SH-SY5Y (cell line): ENCODE results near the gene FADS1.

Experiments
- GATA2 ChIP-seq: IDR thresholded peaks from 2 replicates; pipeline ENCODE4 v1.6.1; 2011; ENCODE audit warnings: mild to moderate bottlenecking, low read depth, low read length
- GATA3 ChIP-seq: IDR thresholded peaks from 2 replicates; pipeline ENCODE4 v1.6.1; 2011; ENCODE audit warnings: low read depth, mild to moderate bottlenecking, low read length, moderate library complexity

DNA sequence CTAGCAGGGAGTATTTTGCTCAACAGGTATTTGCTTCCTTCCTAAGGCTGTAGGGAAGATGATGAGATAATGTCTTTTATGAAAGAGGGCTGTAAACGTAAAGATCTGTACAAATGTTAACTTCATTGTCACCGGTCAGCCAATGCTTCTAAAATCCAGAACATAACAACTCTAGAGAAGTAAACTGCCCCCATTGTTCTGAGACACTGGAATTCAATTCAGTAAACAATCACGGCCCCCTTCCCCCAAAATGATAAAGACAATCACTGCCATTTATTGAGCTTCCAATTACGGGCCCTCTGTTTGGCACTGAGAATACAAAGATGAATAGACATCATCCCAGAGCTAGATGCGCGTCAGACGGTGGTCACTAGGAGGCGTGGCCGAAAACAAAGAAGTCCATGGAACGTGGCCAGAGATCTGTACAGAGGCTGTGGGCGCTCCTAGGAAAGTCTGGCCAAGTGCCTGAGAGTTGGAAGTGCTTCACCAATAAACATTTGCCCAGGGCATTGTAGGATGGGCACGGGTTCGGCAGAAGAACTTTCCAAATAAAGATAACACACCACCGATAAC lies 25.0 kb downstream of the FADS1 start:
- TF ChIP-seq GATA2, result 0 out of 2 replicates have a peak, but pooled peaks have one; percentile 7
- TF ChIP-seq GATA3, result no peak
